Epithelial cell of esophagus (primary cell): ENCODE measurements around the gene GJA5.

Source experiments
- DNase-seq: peaks from one replicate; pipeline ENCODE4 v3.0.0; 2010; ENCODE audit warnings: low read depth
- H3K4me3 ChIP-seq: 2 replicates; pipeline ENCODE4 v1.5.1; 2011; ENCODE audit warnings: mild to moderate bottlenecking, low read length, control low read depth
- CTCF ChIP-seq: IDR thresholded peaks from 2 replicates; pipeline ENCODE4 v1.5.1; 2011; ENCODE audit warnings: low read depth, mild to moderate bottlenecking, low read length, control low read depth, inconsistent platforms; ENCODE audit not compliant: insufficient read depth; ENCODE audit errors: missing control alignments

Gene GJA5

GRCh38 chr1:147760481-147761260 lies at the start of gene GJA5:
Gene GJA5 (minus strand): TSS chr1:147760602. CDS start chr1:147759238, 1,364 bp downstream.
- peak; percentile 69 for DNase-seq
- H3K4me3 ChIP-seq, result no peak within 1 kb of the TSS
- no peak for TF ChIP-seq CTCF

GRCh38 chr1:147809236-147809635 lies 48.8 kb upstream of the GJA5 start:
- H3K4me3 ChIP-seq, result no peak overlapping the region
- no peak for TF ChIP-seq CTCF
- DNase-seq, result no peak

- no peak overlapping the region for H3K4me3 ChIP-seq
- no peak for TF ChIP-seq CTCF
- peak; percentile 32 for DNase-seq
Observed at GRCh38 chr1:147808025-147808424, 47.6 kb upstream of the GJA5 start.

GRCh38 chr1:147807405-147807804 lies 47.0 kb upstream of the GJA5 start:
- TF ChIP-seq CTCF, result no peak
- H3K4me3 ChIP-seq, result no peak overlapping the region
- DNase-seq, result no peak

GRCh38 chr1:147804942-147805723 lies 44.7 kb upstream of the GJA5 start:
- no peak overlapping the region for H3K4me3 ChIP-seq
- no peak for DNase-seq
- TF ChIP-seq CTCF, result no peak

- TF ChIP-seq CTCF, result no peak
- DNase-seq, result peak; percentile 59
- H3K4me3 ChIP-seq, result no peak overlapping the region
Observed at GRCh38 chr1:147800804-147801203, 40.4 kb upstream of the GJA5 start.
